HG03469 (cell line): Measurements from ENCODE around the gene EDN3.

Experiments
- ATAC-seq: cut with Tn5 transposase; IDR thresholded peaks from one replicate; pipeline ENCODE4 v1.9.1; 2021; ENCODE audit warnings: mild to moderate bottlenecking, moderate library complexity, moderate number of reproducible peaks; ENCODE audit not compliant: unreplicated experiment

EDN3 gene

GRCh38 chr20:59307270-59307669 is 6.9 kb downstream of the EDN3 start:
- no peak for ATAC-seq

- no peak for ATAC-seq
These were observed 8.2 kb downstream of the EDN3 start for GRCh38 chr20:59308493-59309201.

- ATAC-seq = no peak
These were observed 8.8 kb downstream of the EDN3 start for GRCh38 chr20:59309218-59309617.

DNA sequence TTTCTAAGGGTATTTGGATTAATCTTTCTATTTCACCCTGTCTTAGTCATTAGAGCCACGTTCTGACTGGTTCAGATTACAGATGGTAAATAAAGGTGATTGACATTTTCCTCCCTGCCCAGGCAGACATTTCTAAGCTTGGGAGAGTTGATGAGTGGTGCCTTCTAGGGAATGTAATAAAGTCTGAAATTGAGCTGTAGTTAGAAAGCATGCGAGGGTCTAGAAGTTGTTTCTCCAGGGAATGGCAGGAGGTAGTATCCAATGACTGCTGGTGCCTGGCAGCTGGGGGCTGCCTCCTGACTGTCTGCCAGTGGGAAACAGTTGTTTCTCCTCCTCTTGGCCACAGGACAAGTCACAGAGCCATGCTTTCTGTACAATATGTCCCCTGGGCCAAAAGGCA is 14.6 kb downstream of the EDN3 start:
- no peak for ATAC-seq

- ATAC-seq = no peak
These were observed 16.7 kb downstream of the EDN3 start for GRCh38 chr20:59316911-59317731.

- no peak for ATAC-seq
These were observed 17.9 kb downstream of the EDN3 start for GRCh38 chr20:59318201-59318790.

GRCh38 chr20:59318803-59319202 is 18.4 kb downstream of the EDN3 start:
- no peak for ATAC-seq

DNA sequence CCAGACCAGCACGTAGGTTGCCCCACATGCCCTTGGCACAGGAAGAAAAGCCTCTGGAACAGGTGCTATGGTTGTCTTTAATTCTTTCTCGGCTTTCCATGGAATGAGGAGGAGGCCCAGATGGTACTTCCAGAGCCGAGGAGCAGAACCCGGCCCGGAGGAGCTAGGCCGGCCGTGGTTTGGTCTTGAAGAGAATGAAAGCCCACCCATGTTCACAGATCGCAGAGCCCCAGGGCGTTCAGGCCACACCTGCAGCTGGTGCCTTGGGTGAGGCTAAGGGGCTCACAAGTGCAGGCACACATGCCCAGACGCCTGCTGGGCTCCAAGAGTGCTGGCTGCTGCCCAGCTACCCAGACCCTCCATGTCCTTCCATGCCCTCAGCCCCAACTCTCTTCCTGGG is 20.0 kb downstream of the EDN3 start:
- no peak for ATAC-seq

- no peak for ATAC-seq
These were observed 20.6 kb downstream of the EDN3 start for GRCh38 chr20:59320854-59321647.

GRCh38 chr20:59322081-59322480 is 21.7 kb downstream of the EDN3 start:
- ATAC-seq = no peak

- ATAC-seq = no peak
These were observed 22.4 kb downstream of the EDN3 start for GRCh38 chr20:59322585-59323454.

DNA sequence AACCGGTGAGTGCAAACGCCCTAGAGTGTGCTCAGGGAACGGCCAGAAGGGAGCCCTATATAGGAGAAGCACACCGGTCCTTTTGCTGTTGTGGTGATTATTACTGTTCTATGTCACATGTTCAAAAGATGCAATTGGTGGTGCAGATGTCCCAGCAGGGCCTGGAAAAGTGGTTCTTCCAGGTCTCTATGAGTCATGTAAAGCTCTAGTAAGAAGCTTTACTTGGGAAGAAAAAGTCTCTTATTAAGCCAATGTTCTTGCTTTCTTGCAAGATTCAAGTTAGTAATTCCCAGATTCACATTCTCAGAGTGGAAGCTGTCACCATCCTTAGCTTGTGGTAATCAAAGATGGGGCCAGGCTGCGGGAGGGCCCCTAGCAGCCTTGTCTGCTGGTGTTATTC is 23.3 kb downstream of the EDN3 start:
- ATAC-seq = no peak

- ATAC-seq = no peak
These were observed 24.2 kb downstream of the EDN3 start for GRCh38 chr20:59324521-59325141.

DNA sequence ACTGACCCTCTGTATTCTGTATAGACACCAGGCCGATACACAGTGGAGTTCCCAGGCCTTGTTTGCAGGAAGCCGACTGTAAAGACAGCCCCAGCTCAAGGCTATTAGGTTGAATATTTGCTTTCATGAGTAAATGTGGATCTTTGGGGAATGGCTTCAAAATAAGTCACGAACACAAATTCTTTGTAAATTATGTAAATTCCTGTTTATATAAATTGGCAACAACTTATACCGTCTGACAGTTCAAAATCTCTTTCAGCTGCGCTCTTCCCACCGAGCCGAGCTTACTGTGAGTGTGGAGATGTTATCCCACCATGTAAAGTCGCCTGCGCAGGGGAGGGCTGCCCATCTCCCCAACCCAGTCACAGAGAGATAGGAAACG is 24.7 kb downstream of the EDN3 start:
- ATAC-seq = no peak

- ATAC-seq = no peak
These were observed 25.8 kb downstream of the EDN3 start for GRCh38 chr20:59326188-59326587.

GRCh38 chr20:59328071-59328470 is 27.7 kb downstream of the EDN3 start:
- no peak for ATAC-seq

DNA sequence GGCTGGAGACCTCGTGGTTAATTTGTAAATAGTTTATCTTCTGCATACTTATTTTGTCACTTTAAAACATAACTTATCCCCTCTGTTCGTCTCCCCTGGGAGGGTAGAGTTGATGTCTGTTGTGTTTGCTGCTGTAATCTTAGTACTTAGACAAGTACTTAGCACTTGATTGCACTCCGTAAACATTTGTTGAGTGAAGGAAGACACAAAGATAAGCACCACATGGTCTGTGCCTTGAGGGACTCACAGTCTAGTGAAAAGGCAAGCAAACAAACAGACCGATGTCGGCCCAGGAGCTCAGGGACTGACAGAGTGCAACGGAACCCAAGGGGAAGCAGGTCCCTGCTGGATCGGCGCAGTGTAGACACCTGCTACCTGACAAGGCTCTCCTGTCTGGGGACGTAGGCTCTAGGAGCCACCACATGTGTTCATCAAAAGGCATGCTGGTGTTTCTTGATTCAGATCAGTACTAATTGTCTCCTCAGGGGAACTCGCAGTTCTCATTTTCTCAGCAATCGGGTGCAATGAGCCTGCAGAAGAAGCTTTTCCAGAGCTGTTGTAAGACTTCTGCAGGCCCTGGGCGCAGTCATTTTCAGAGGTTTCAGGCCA is 31.4 kb downstream of the EDN3 start:
- ATAC-seq = no peak

- ATAC-seq = no peak
These were observed 32.9 kb downstream of the EDN3 start for GRCh38 chr20:59333260-59333845.

GRCh38 chr20:59333951-59334350 is 33.5 kb downstream of the EDN3 start:
- ATAC-seq = no peak
